Measurements from ENCODE around the gene FOXN3. TPM values are rescaled to one million over a fixed set of nuclear protein-coding genes. Genes with fewer than 3 reads are reported as not detected.
A peak's percentile ranks its signal among the peaks of the same experiment; 100 is the strongest.

Gene FOXN3
- total RNA-seq, 1 experiment from 2014 or later = 125 TPM

- peaks cover 10 to 12% of the 10 kb centered on the region in 2 experiments; a peak in 4 of 5 replicates for H3K9me3 Mint-ChIP-seq
- no peak overlapping the region for H3K4me2 ChIP-seq (ENCODE audit: insufficient read depth, insufficient read length, low read length)
These were observed 278.2 kb downstream of the FOXN3 start for GRCh38 chr14:89138846-89139245.

More at GRCh38 chr14:89138846-89139245, 278.2 kb downstream of the FOXN3 start:
- H3K4me1 ChIP-seq (ENCODE audit: insufficient read depth, low read length) = peaks cover 9% of the 10 kb centered on the region; the same call in 1 of the 2 replicates
- Mint-ChIP-seq H3K27me3 (ENCODE audit: low read depth) (peaks cover 13% of the 10 kb centered on the region), H3K4me3 (0 out of 5 replicates have a peak overlapping the region, but pooled peaks of 1 of the 2 experiments have one; percentile 65), H3K4me1 (peaks cover 24 to 33% of the 10 kb centered on the region in 2 experiments), H3K36me3 (ENCODE audit: insufficient read depth in 1 of 3, low read depth in 3 of 3) (peaks cover 0 to 7% (median 5%) of the 10 kb centered on the region in 3 experiments; a peak in 4 of 7 replicates), H3K27ac (peak overlapping the region in 2 of 3 experiments; percentile 55 to 82; a peak in 1 of 7 replicates)
- no peaks in the 10 kb centered on the region for H4K20me1 ChIP-seq (ENCODE audit: control insufficient read depth, insufficient read depth, insufficient read length)
- H3K27me3 ChIP-seq (ENCODE audit: insufficient read depth, low read length) = no peaks in the 10 kb centered on the region
- no peak for DNase-seq
- no peak for TF ChIP-seq CTCF (conservative IDR thresholded peaks at IDR 0.05)
- no peak overlapping the region for H4K5ac ChIP-seq (ENCODE audit: insufficient read length, low read depth, low read length)
- H3K9ac ChIP-seq (ENCODE audit: extremely low read depth, insufficient read length, low read length) = no peak overlapping the region
- WGBS (ENCODE audit: extremely low coverage, insufficient read length, low lambda C conversion rate) = no CpG with 5 or more reads among the region's 7 CpGs
- no peak overlapping the region for H2BK12ac ChIP-seq (ENCODE audit: insufficient read length, low read depth, low read length)
- no peak overlapping the region for H2BK5ac ChIP-seq (ENCODE audit: insufficient read length, low read length)
- no peak overlapping the region for H3K14ac ChIP-seq (ENCODE audit: insufficient read depth, low read length)
- H2AFZ ChIP-seq (ENCODE audit: low read length) = no peak overlapping the region
- H2BK15ac ChIP-seq (ENCODE audit: low read depth, low read length) = no peak overlapping the region
- no peak overlapping the region for H3T11ph ChIP-seq (ENCODE audit: low read length)
- no peak overlapping the region for H4K91ac ChIP-seq (ENCODE audit: insufficient read length, low read depth, low read length)
- no peak overlapping the region for H3K23ac ChIP-seq (ENCODE audit: insufficient read length, low read depth, low read length)
- H3K9me3 ChIP-seq (ENCODE audit: control insufficient read depth, low read depth, low read length) = no peaks in the 10 kb centered on the region
- H2BK20ac ChIP-seq (ENCODE audit: low read depth, low read length, poor library complexity, severe bottlenecking) = no peak overlapping the region
- H3K23me2 ChIP-seq (ENCODE audit: insufficient read length, low read depth, low read length, poor library complexity, severe bottlenecking) = no peaks in the 10 kb centered on the region
- no peak overlapping the region for H2BK120ac ChIP-seq (ENCODE audit: low read depth, low read length, poor library complexity, severe bottlenecking)
- H4K8ac ChIP-seq (replicated peaks; ENCODE audit: insufficient read length, low read depth, low read length) = no peak overlapping the region
- no peak overlapping the region for H3K27ac ChIP-seq (ENCODE audit: insufficient read length, low read depth, low read length)
- no peak overlapping the region for H3K4ac ChIP-seq (ENCODE audit: low read depth, low read length)
- no peak overlapping the region for H2AK5ac ChIP-seq (ENCODE audit: insufficient read length, low read length)
- H3K79me1 ChIP-seq (ENCODE audit: insufficient read depth, low read depth, low read length, poor library complexity, severe bottlenecking) = no peaks in the 10 kb centered on the region
- no peak overlapping the region for H3K18ac ChIP-seq (ENCODE audit: insufficient read length, low read depth, low read length)
- no peaks in the 10 kb centered on the region for H3K79me2 ChIP-seq (ENCODE audit: insufficient read depth, low read length)
- H3K56ac ChIP-seq (ENCODE audit: insufficient read length, low read depth, low read length) = no peak overlapping the region
